ENCODE measurements around the gene FDX2. TPM values are rescaled to one million over a fixed set of nuclear protein-coding genes. Genes with fewer than 3 reads are reported as not detected.

FDX2 gene
- total and polyA plus RNA-seq, 2 of the 4 experiments (the other 2 are of a cell fraction): 39.8 to 72.0 TPM

DNA sequence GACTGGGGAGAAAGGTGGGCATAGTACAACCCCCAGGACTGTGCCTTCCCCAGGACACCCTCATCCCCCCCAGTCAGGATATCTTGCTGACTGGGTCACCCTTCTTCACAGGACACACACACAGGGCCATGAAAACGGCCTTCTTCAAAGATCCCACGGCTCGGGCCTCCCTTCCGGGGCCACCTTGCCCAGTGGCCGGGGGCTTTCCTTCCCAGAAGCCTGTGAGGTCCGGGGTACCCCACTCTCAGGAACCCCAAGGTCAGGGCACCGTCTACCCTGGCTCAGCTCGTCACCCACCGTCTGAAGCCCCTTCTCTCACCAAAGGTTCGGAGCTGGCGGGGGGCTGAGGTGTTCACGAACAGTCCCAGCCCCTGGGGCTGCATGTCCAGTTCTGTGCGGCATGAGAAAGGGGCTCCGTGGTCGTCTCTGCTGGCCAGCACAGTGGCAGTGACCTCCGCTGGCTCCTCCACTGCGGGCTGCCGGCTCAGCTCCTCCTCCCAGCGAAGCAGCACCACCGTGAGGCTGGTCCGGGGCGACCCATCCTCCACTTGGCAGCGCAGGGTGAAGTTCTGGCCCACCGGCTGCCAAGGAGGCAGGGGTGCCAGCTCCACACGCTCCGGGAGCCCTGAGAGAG, 19.7 kb upstream of the FDX2 start:
- H2AFZ ChIP-seq (replicated peaks; ENCODE audit: low read length, poor library complexity): peak overlapping the region; percentile 98
- dilution Hi-C loops (cut with HindIII; ENCODE audit: low sequenced_read_pairs, unreplicated experiment): no loop called here
- H3K23ac ChIP-seq (ENCODE audit: low read depth, low read length): no peak overlapping the region
- H2AK9ac ChIP-seq (replicated peaks; ENCODE audit: low read depth, low read length, poor library complexity): peak overlapping the region; percentile 18
- H3K4me1 ChIP-seq (ENCODE audit: control insufficient read depth, insufficient read depth, low read length): peaks cover 5% of the 10 kb centered on the region; the same call in 1 of the 2 replicates
- no peak overlapping the region for H2BK20ac ChIP-seq (ENCODE audit: low read depth, low read length)
- no peak overlapping the region for H2BK15ac ChIP-seq (ENCODE audit: low read depth, low read length)
- no peaks in the 10 kb centered on the region for H3K9me3 ChIP-seq (ENCODE audit: control insufficient read depth, insufficient read depth, low read length)
- no peak for DNase-seq
- H3K4me2 ChIP-seq (ENCODE audit: low read depth, low read length): no peak overlapping the region; the same call in 1 of the 2 replicates
- no peak overlapping the region for H3K18ac ChIP-seq (ENCODE audit: low read depth, low read length)
- no peak overlapping the region for H3K9ac ChIP-seq (ENCODE audit: low read depth, low read length)
- peaks cover 21% of the 10 kb centered on the region for H4K20me1 ChIP-seq (ENCODE audit: insufficient read depth, low read length)
- in situ Hi-C loops (cut with MboI; ENCODE audit: low sequenced_read_pairs): no loop called here
- no peak overlapping the region for H4K5ac ChIP-seq (ENCODE audit: low read depth, low read length)
- H3K9me1 ChIP-seq (ENCODE audit: insufficient read depth, low read length): no peaks in the 10 kb centered on the region; the same call in 1 of the 2 replicates
- H3K4me3 ChIP-seq (ENCODE audit: insufficient read depth, low read depth, low read length): no peak overlapping the region
- peaks cover 6 to 26% of the 10 kb centered on the region in 2 experiments for H3K79me1 ChIP-seq (ENCODE audit: low read depth in 1 of 2, low read length in 2 of 2)
- no peak overlapping the region for H4K8ac ChIP-seq (ENCODE audit: low read depth in 2 of 2, low read length in 2 of 2)
- ChIA-PET POLR2A (ENCODE audit: unreplicated experiment) (interaction anchor here (0.5 to 0.6 kb wide), 2 partner anchors 52 to 1844 kb away, joined by 4 to 9 read pairs; no protein-coding TSS in a partner anchor), CTCF (no interaction called here)
- intact Hi-C loops (cut with micrococcal nuclease): loop anchor here (2.0 kb wide), 1 partner anchor 67 kb away; no protein-coding TSS in a partner anchor
- TF ChIP-seq RCOR1 (IDR thresholded peaks at IDR 0.05; ENCODE audit: insufficient replicate concordance, low read length) (no peak), SMC3 (IDR thresholded peaks at IDR 0.05; ENCODE audit: low read depth, low read length) (no peak), FOS (IDR thresholded peaks at IDR 0.05; ENCODE audit: low read depth, low read length) (no peak), POLR2A (IDR thresholded peaks at IDR 0.05; ENCODE audit: low read depth, low read length) (no peak), BHLHE40 (IDR thresholded peaks at IDR 0.05; ENCODE audit: low read depth, low read length) (no peak), MAZ (IDR thresholded peaks at IDR 0.05; ENCODE audit: borderline replicate concordance, low read depth, low read length) (no peak), MXI1 (IDR thresholded peaks at IDR 0.05; ENCODE audit: borderline replicate concordance, low read depth, low read length) (no peak), NFE2L2 (IDR thresholded peaks at IDR 0.05; ENCODE audit: low read depth, low read length) (no peak), MAFK (IDR thresholded peaks at IDR 0.05; ENCODE audit: low read depth, low read length) (no peak), RAD21 (IDR thresholded peaks at IDR 0.05; ENCODE audit: low read length) (no peak), CHD1 (IDR thresholded peaks at IDR 0.05; ENCODE audit: low read depth, low read length) (no peak)
- TF ChIP-seq, protein P1, sequence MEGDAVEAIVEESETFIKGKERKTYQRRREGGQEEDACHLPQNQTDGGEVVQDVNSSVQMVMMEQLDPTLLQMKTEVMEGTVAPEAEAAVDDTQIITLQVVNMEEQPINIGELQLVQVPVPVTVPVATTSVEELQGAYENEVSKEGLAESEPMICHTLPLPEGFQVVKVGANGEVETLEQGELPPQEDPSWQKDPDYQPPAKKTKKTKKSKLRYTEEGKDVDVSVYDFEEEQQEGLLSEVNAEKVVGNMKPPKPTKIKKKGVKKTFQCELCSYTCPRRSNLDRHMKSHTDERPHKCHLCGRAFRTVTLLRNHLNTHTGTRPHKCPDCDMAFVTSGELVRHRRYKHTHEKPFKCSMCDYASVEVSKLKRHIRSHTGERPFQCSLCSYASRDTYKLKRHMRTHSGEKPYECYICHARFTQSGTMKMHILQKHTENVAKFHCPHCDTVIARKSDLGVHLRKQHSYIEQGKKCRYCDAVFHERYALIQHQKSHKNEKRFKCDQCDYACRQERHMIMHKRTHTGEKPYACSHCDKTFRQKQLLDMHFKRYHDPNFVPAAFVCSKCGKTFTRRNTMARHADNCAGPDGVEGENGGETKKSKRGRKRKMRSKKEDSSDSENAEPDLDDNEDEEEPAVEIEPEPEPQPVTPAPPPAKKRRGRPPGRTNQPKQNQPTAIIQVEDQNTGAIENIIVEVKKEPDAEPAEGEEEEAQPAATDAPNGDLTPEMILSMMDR (conservative IDR thresholded peaks at IDR 0.05; ENCODE audit: low read depth, low read length): no peak
- TF ChIP-seq, protein P2, sequence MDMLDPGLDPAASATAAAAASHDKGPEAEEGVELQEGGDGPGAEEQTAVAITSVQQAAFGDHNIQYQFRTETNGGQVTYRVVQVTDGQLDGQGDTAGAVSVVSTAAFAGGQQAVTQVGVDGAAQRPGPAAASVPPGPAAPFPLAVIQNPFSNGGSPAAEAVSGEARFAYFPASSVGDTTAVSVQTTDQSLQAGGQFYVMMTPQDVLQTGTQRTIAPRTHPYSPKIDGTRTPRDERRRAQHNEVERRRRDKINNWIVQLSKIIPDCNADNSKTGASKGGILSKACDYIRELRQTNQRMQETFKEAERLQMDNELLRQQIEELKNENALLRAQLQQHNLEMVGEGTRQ (IDR thresholded peaks at IDR 0.05; ENCODE audit: low read depth, low read length): no peak
- no peak overlapping the region; the same call in 1 of the 2 replicates for H2AK5ac ChIP-seq (ENCODE audit: low read depth, low read length)
- no peak overlapping the region for H2BK120ac ChIP-seq (ENCODE audit: low read depth, low read length)
- H2BK5ac ChIP-seq (ENCODE audit: low read depth, low read length, poor library complexity, severe bottlenecking): peak overlapping the region; percentile 40
- no peak overlapping the region for H4K91ac ChIP-seq (ENCODE audit: insufficient read depth, low read depth, low read length)
- H3K56ac ChIP-seq (ENCODE audit: extremely low read depth, insufficient read depth, low read length): no peak overlapping the region
- 50% methylated on average over 14 of the region's 26 CpGs; no CpG with 5 or more reads in 1 of the 2 experiments for WGBS, 2 experiments (ENCODE audit: extremely low coverage in 2 of 2, insufficient read length in 1 of 2)
- H3K4ac ChIP-seq (ENCODE audit: low read depth, low read length): no peak overlapping the region; the same call in 1 of the 2 replicates
- no peaks in the 10 kb centered on the region for H3K27me3 ChIP-seq (ENCODE audit: control insufficient read depth, insufficient read depth, low read length)
- ATAC-seq (ENCODE audit: low read depth): no peak
- BruUV-seq (replicated peaks): no TSS peak
- H3K27ac ChIP-seq (ENCODE audit: insufficient read depth, low read length): no peak overlapping the region
- peaks cover under 1% of the 10 kb centered on the region for H3K36me3 ChIP-seq (ENCODE audit: control insufficient read depth, insufficient read depth, low read length)
- H3K14ac ChIP-seq (replicated peaks; ENCODE audit: low read depth, low read length): no peak overlapping the region
